GM12874 (cell line): ENCODE measurements around the gene CDH2.

Experiments
- CTCF ChIP-seq: IDR thresholded peaks from 2 replicates; pipeline ENCODE4 v1.5.1; 2011; ENCODE audit warnings: low read depth, mild to moderate bottlenecking, control low read depth, low read length, moderate library complexity; ENCODE audit not compliant: insufficient read depth

The CDH2 gene

GRCh38 chr18:28176698-28176947 lies 307 bp downstream of the CDH2 start:
- no peak for TF ChIP-seq CTCF

GRCh38 chr18:28175930-28176697 lies 816 bp downstream of the CDH2 start:
- TF ChIP-seq CTCF, result no peak

GRCh38 chr18:28175150-28175929 lies 1.6 kb downstream of the CDH2 start:
- no peak for TF ChIP-seq CTCF

- TF ChIP-seq CTCF, result no peak
These were observed 2.6 kb downstream of the CDH2 start for GRCh38 chr18:28174181-28174905.

GRCh38 chr18:28171837-28172236 lies 5.1 kb downstream of the CDH2 start:
- TF ChIP-seq CTCF, result no peak

GRCh38 chr18:28168725-28169124 lies 8.2 kb downstream of the CDH2 start:
- no peak for TF ChIP-seq CTCF

GRCh38 chr18:28167835-28168349 lies 9.0 kb downstream of the CDH2 start:
- no peak for TF ChIP-seq CTCF
